Left ventricle myocardium inferior (tissue), 1 donor: Measurements from ENCODE around the gene CD69. TPM values are rescaled to one million over a fixed set of nuclear protein-coding genes. Genes with fewer than 3 reads are reported as not detected.

Experiments
- DNase-seq: peaks from one replicate; pipeline ENCODE4 v3.0.0-alpha.2; 2020
- H3K27ac ChIP-seq: fragments of 200-600 bp; replicated peaks from 2 replicates; pipeline ENCODE4 v1.8.0; 2021
- H3K27me3 ChIP-seq: fragments of 200-600 bp; 2 replicates; pipeline ENCODE4 v1.8.0; 2021; ENCODE audit warnings: low read depth
- H3K36me3 ChIP-seq: fragments of 200-600 bp; 2 replicates; pipeline ENCODE4 v1.8.0; 2021
- H3K4me1 ChIP-seq: fragments of 200-600 bp; 2 replicates; pipeline ENCODE4 v1.8.0; 2021
- H3K4me3 ChIP-seq: fragments of 200-600 bp; 2 replicates; pipeline ENCODE4 v1.8.0; 2021; ENCODE audit warnings: mild to moderate bottlenecking, moderate library complexity
- H3K9me3 ChIP-seq: fragments of 200-600 bp; replicated peaks from 2 replicates; pipeline ENCODE4 v1.8.0; 2021
- CTCF ChIP-seq: fragments of 200-600 bp; IDR thresholded peaks from 2 replicates; pipeline ENCODE4 v1.8.0; 2021; ENCODE audit warnings: antibody characterized with exemption, mild to moderate bottlenecking, borderline replicate concordance
- intact Hi-C: fragments of 100-400 bp; cut with micrococcal nuclease; formaldehyde crosslinking; loops from one replicate; pipeline ENCODE4 v1.11.0; 2022
- total RNA-seq: library from RNA; stranded (reverse); fragmentation: NEBNext Ultra II Directional; extraction: Animal tissue kit (Norgen Biotek cat#: 25700); gene quantifications from one replicate; pipeline ENCODE4 v1.2.1, GENCODE V29; 2021
- donor health status: DM: no; HTN: yes; CAD: no; lungs with severe emphysema.

CD69 gene
- total RNA-seq, 1 donor from 2014 or later: 0.25 TPM

- no peaks in the 10 kb centered on the region for H3K27me3 ChIP-seq
- intact Hi-C loops: no loop called here
- DNase-seq: no peak
Measured at GRCh38 chr12:9756706-9757105, 4.0 kb downstream of the CD69 start.

GRCh38 chr12:9756170-9756569, 4.5 kb downstream of the CD69 start:
- H3K36me3 ChIP-seq: no peaks in the 10 kb centered on the region
- no peak for DNase-seq
- H3K4me1 ChIP-seq: peaks cover 1% of the 10 kb centered on the region
- no peak for TF ChIP-seq CTCF
- H3K9me3 ChIP-seq: no peaks in the 10 kb centered on the region
- no peaks in the 10 kb centered on the region for H3K27me3 ChIP-seq
- no peak overlapping the region for H3K27ac ChIP-seq
- H3K4me3 ChIP-seq: no peak overlapping the region
- intact Hi-C loops: no loop called here

More at GRCh38 chr12:9756706-9757105, 4.0 kb downstream of the CD69 start:
- no peaks in the 10 kb centered on the region for H3K4me1 ChIP-seq
- no peak for TF ChIP-seq CTCF
- no peaks in the 10 kb centered on the region for H3K9me3 ChIP-seq
- no peak overlapping the region for H3K4me3 ChIP-seq
- no peak overlapping the region for H3K27ac ChIP-seq
- H3K36me3 ChIP-seq: no peaks in the 10 kb centered on the region

- Histone ChIP-seq H3K36me3 (no peaks in the 10 kb centered on the region), H3K9me3 (no peaks in the 10 kb centered on the region), H3K27me3 (no peaks in the 10 kb centered on the region), H3K27ac (no peak overlapping the region), H3K4me3 (no peak overlapping the region), H3K4me1 (peaks cover 7% of the 10 kb centered on the region)
- intact Hi-C loops: no loop called here
- TF ChIP-seq CTCF: no peak
- DNase-seq: no peak
Measured at GRCh38 chr12:9755567-9755966, 5.1 kb downstream of the CD69 start.

GRCh38 chr12:9755035-9755434, 5.7 kb downstream of the CD69 start:
- intact Hi-C loops: no loop called here
- no peak for DNase-seq
- Histone ChIP-seq H3K27ac (no peak overlapping the region), H3K4me3 (no peak overlapping the region), H3K4me1 (peaks cover 11% of the 10 kb centered on the region), H3K27me3 (no peaks in the 10 kb centered on the region), H3K36me3 (no peaks in the 10 kb centered on the region), H3K9me3 (no peaks in the 10 kb centered on the region)
- TF ChIP-seq CTCF: no peak

GRCh38 chr12:9754099-9754927, 6.4 kb downstream of the CD69 start:
- TF ChIP-seq CTCF: no peak
- Histone ChIP-seq H3K4me3 (no peak overlapping the region), H3K27me3 (no peaks in the 10 kb centered on the region), H3K27ac (no peak overlapping the region), H3K36me3 (no peaks in the 10 kb centered on the region), H3K4me1 (peaks cover 11% of the 10 kb centered on the region), H3K9me3 (no peaks in the 10 kb centered on the region)
- intact Hi-C loops: no loop called here
- DNase-seq: no peak
